ENCODE data around the gene RAP1GAP.

DNA sequence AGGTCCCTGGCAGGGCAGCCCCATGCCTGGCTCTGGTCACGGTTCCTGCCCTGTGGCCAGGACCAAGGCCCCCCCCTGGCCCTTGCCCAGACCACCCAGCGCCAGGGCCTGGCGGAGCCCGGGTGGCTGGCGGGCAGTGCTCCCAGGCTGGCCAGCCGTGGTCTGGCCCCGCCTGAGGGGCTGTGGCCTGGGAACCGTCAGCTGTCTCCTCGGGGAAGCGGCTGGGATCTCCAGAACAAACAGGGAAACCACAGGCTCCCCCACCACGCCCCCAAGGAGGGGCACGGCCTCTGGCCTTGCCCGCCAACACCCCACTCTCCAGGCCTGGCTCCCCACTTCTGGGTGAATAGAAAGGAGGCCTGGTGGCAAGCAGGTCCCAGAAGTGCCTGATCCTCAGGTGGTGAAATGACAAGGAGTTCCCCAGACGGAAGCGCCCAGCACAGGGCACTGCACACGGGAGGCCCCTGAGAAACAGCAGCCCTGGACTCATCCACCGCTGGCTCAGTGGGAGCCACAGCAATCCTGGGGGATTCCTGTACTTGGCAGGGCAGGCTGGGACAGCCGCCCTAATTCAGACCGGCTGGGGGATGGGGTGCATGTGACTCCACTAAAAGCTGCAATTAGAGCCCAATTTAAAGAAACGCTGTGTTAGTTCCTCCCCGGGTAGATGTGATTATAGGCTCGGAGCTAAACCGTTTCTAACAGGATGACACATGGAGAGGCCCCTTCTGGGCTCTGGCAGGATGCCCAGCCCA lies 78.9 kb downstream of the RAP1GAP start:
- TF ChIP-seq, protein P1, sequence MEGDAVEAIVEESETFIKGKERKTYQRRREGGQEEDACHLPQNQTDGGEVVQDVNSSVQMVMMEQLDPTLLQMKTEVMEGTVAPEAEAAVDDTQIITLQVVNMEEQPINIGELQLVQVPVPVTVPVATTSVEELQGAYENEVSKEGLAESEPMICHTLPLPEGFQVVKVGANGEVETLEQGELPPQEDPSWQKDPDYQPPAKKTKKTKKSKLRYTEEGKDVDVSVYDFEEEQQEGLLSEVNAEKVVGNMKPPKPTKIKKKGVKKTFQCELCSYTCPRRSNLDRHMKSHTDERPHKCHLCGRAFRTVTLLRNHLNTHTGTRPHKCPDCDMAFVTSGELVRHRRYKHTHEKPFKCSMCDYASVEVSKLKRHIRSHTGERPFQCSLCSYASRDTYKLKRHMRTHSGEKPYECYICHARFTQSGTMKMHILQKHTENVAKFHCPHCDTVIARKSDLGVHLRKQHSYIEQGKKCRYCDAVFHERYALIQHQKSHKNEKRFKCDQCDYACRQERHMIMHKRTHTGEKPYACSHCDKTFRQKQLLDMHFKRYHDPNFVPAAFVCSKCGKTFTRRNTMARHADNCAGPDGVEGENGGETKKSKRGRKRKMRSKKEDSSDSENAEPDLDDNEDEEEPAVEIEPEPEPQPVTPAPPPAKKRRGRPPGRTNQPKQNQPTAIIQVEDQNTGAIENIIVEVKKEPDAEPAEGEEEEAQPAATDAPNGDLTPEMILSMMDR (IDR thresholded peaks at IDR 0.05) = no peak
- no peak for TF ChIP-seq POLR2A (IDR thresholded peaks at IDR 0.05)

Measured in transverse colon (tissue), 3 donors.